Limb (tissue), 2 donors: Measurements from ENCODE around the gene NELFB.
A peak's percentile ranks its signal among the peaks of the same experiment; 100 is the strongest.

Source experiments
- DNase-seq, 2 donors: peaks; one replicate each; pipeline ENCODE4 v3.0.0-alpha.2; 2016; ENCODE audit errors: extremely low spot score in 2 of 2

NELFB gene

DNA sequence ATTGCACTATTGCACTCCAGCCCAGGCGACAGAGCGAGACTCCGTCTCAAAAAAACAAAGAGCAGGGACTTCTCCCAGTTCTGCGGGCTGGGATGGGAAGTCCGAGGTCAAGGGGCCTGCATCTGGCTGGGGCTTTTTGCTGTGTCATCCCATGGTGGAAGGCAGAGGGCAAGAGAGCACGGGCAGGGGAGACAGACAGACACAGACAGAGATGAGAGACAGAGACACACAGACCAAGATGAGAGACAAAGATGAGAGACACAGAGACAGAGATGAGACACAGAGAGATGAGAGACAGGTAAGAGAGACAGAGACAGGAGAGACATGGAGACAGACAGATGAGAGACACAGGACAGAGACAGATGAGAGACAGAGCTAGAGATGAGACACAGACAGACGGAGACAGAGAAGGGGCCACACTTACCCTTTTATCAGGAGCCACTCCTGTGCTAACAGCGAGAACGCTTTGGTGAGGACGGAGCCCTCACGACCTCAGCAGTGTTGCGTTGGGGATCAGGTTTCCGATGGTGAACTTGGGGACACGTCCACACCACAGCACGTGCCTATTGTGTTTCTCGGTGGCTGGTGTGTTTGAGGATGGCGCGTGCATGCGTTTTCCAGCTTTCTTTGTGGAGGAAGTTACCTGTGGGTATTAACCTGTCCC, 13.5 kb downstream of the NELFB start:
- no peak for DNase-seq

DNA sequence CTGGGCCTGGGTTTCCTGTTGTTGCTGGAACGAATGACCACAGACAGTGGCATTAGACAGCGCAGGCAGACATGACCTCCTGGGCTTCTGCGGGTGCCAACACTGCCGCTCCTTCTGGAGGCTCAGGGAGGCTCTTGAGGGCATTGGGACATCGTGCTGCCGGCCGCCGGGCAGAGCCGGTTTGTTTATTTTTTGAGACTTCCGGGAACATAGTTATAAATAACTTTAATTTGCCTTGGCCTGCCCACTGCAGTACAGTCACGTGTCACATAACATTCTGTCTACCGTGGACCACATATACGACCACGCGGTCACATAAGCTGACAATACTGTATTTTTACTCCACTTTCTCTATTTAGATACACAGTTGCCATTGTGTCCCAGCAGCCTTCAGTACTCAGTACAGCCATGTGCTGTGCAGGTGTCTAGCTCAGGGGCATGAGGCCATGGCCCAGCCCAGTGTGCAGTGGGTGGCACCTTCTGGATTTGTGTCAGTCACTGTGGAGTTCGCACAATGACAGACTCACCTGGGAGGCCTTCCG, 14.2 kb downstream of the NELFB start:
- DNase-seq = no peak

DNA sequence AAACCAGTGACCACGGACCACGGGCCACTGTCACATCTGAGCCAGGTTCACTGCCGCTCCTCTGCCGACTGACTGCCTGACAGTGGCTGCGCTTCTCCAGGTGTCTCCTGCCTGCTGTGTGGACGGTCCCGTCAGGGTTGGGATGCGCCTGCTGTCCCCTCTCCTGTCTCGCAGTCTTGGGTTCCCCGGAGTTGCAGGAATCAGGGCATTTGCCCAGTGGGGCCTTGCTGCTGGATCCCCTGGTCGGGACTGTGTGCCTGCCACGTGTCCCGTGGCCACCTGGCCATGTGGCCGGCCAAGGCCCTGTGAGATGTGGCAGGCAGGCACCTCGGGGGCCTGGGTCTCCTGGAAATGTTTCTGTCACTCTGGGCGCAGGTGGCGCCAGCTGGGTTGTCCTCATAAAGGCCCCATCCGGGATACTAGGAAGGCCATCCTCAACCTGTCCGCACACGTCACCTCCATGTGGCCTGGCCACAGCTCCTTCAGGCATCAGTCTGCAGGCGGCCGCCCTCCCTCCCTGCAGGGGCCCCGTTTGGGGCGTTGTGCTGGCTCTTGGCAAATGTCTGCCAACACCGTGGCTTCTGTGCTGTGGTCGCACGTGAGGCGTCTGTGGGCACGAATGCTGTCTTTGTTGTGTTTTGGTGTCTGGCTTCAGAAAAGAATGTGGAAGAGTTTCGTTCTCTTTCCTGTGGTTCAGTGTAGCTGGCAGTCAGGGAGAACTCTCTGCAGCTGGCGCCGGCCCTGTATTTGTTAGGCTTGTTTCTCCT, 16.0 kb downstream of the NELFB start:
- no peak for DNase-seq

DNA sequence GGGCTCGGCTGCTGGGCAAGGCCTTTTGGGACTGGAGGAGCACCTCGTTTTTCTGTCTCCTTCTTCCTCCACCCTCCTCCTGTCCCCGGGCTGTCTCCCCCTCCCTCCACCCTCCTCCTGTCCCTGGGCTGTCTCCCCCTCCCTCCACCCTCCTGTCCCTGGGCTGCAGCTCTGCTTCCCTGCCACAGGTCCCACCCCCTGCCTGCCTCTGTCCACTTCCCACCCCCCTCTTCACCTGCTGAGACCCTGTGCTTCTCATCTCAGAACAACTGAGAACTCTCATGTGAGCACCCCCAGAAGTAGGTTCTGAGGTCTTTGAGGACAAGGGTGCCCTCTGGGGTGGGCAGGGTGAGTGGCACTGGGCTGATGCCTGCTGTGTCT, 16.6 kb downstream of the NELFB start:
- no peak for DNase-seq

DNA sequence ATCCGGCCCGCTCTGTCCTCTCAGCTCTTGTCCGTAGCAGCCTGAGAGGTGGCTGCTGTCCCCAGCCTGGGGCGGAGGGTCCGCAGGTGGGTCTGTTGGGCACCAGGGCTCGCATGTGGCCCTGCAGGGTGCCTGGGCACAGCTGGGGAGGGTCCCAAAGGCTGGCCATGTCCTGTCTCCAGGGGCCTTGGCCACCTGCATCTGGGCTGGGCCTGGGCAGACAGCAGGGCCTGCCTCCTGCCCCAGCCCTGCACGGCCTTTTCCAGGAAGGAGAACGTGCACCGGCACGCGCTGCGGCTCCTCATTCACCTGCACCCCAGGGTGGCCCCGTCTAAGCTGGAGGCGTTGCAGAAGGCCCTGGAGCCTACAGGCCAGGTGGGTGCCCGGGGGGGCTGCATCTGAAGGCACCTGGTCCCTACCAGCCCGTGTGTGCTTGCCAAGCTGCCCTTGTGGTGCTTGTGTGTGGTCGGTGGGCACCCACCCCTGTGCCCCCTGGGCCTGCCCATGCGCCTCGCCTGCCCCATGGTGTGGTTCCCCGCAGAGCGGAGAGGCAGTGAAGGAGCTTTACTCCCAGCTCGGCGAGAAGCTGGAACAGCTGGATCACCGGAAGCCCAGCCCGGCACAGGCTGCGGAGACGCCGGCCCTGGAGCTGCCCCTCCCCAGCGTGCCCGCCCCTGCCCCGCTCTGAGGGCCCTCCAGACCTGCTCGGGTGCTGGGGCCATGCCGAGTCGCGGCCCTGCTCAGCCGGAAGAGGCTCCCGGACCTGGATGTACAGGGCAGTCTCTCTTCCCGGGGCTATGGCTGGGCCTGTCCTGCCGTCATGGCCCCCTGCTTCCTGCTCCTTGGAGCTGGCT, 17.3 kb downstream of the NELFB start:
- DNase-seq = no peak

DNA sequence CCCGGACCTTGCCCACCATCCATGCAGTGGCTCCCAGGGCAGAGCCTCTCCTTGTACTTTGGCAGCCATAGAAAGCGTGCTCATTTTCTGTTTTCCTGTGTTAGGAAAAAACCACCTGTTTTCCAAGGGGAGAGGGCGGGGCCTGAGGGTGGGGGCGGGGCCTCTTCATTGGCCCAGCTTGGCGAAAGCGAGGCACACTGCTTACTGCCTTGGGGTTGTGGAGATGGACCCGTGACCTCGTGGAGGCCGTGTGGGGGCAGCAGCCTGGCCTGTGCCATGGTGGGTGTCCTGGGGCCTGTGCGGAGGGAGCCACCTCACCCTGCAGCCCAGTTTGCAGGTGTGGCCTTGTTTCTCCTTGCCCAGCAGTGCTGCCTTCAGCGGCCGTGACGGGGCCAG, 18.0 kb downstream of the NELFB start:
- no peak for DNase-seq

DNA sequence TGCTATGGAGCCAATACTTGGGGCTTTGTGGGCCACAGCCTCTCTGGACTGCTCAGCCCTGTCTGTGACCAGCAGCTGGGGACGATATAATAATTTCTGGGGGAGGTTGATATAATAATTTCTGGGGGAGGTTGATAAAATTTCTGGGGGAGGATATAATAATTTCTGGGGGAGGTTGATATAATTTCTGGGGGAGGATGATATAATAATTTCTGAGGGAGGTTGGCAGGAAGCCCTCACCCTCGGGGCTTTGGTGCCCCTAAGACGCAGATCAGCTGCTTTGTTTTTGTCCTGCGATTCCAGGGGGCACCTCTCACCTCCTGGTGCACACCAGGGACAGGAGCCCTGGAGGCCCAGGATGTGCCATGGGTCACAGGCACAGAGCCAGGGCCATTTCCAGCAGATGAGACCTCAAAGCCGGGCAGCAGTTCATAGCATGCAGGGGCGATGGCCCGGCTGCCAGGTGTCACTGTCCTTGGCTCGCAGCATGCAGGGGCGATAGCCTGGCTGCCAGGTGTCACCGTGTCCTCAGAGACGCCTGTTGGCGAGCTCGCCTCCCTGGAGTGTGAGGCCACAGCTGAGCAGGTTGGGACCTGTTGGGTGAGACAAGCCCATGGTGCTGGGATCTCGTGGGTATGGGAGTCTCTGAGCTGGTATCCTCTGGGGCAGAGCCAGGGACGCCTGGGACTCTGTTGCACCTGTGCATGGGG, 18.6 kb downstream of the NELFB start:
- DNase-seq = no peak

DNA sequence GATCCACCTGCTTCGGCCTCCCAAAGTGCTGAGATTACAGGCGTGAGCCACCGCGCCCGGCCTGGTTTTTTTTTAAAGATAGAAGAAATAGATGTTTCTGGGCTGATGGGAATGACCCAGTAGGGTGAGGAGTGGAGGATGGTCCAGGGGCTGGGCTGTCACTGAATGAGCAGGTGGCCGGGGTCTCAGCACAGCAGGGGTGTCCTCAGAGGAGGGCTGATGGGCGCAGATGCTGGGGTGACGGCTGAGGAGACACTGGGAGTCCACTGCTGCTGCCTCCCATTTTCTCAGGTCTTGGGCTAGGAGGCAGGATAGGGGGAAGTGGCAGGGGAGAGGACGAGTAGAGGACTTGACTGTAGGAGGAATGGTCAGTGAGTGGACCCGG, 20.1 kb downstream of the NELFB start:
- DNase-seq = no peak

DNA sequence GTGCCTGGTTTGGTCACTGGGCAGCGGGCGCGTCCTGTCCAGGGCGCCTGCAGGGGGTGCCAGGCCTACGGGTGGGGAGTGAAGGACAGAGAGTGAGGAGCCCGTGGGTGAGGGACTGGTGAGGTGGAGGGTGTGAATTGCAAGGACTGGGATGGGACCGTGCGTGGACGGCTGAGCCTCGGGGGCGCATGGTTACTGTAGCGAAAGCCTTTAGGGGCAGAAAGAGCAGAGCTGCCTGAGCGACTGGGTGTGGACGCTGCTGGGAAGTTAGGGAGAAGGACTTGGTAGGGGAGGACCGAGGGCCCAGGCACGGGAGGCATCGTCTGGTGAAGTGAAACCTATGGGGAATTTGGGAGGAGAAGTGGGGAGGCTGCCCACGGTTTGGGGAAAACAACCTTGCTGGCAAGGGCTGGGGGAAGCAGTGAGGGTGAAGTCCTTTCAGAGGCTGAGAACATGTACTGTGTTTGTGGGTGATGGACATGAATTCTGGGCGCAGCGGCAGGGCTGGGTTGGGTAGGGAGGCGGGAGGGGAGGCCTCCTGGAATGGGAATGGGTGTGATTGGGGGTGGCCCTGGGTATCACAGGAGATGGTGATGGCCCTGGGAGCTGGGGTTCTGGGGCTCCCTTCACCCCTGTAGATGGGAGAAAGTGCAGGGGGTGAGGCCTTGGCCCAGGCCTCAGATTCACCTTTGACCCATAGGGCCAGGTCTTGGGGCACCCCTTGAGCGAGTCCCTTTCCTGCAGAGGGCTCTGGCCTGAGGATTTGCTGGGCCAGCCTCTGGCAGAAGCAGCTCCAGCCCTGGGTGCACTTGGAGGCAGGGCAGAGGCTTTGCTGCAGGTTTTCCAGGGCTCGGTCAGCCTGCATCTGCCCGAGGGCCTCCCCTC, 20.7 kb downstream of the NELFB start:
- DNase-seq = no peak

DNA sequence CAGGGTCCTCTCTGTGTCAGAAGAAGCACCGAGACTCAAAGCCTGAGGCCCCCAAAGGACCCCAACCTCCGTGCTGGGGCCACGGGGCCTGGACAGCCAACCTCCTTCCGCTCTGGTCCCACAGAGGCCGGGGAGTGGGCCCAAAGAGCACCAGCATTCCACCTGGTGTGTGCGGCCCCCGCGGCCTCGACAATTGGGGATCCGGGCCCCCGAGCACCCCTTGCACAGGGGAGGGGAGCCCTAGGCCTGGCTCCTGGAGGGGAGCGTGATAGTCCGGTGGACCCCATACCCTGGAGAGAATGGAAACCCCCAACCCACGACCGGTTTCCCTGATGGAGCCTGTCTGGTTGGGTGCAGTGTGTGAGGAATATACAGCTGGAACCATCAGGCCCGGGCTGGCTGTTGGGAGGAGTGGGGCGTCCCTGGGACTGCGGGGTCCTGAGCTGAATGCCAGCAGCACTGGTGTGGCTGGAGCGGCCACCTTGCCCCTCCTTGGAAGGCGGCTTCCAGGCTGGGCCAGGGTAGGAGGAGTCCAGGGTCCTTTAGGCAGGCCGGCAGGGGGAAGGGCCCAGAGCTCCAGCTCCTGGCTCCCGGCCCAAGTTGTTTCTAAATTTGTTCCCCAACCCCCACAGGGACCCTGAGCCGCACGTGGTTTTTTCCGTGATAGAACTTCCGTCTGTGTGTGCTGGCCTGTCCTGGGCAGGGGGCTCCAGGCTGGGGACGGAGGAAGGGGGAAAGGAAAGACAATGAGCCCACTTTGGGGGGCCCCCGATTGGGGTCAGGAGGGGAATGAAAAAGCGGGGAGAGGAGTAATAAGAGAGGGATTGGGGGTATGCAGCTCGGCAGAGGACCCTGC, 21.6 kb downstream of the NELFB start:
- peak; percentile 80 to 85 for DNase-seq

DNA sequence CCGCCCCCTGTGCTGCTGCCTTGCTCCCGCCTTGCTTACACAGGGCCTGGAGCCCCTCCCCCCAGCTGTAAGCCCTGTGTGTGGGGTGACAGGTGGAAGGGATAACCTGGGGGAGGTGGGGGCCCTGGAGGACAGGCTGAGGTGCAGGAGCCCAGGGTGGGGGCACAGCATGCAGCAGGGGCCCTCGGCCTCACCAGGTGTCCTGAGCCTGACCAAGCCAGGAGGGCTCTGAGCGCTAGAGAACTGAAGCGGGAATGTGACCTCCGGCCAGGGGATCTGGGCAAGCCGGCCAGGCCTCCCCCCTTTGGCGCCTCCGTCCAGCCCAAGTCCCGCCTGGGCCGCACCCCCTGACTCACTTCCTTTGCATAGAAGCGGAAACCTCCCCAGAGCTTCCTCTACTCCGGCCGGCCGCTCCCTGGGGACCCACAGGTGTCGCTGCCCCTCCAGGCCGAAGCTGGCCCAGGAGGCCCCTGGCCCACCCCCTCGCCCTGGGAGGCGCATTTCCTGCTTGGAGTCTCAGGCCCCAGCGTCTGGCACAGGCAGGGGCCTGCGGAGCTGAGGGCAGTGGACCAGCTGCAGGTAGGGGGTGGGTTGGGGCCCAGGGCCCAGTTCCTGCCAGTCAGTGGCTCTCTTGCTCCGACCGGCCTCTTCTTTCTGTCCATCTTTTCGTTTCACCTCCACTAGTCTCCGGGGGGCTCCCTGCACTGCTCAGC, 22.4 kb downstream of the NELFB start, which contains the start of gene TOR4A:
Gene TOR4A, plus strand, starts transcription at position 398 of the 713 bp plus-strand sequence. CDS start 964 bp downstream, outside the sequence.
- DNase-seq = peak in 1 of 2 donors; percentile 58

DNA sequence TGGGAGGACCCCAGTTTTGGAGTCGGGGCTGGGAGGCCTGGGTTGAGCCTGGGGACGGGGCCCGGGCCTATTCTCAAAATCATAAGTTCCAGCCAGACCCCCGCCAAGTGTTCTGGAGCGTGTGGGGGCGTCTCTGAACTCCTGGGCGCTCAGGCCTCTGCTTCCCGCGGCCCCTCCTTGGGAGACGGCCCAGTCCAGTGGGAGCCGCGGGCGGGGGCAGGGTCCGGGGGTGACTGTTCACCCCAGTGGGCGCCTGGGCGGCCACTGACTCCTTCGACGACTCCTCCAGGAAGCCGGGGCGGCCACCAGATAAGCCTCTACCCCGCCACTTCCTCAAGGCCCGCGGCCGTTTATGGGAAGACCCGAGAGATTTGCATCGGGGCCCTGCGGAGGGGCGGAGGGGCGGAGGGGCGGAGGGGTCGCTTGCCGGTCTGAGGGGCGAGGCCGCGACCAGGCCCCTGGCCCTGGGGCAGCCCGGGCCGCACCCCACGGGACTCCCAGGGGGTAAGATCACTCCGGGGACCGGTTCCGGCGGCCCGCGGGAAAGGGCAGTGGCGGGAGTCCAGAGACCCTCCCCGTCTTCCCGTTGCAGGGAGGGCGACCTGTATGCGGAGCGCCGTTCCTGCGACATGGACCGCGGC, 23.1 kb downstream of the NELFB start:
- peak in 1 of 2 donors; percentile 45 for DNase-seq

DNA sequence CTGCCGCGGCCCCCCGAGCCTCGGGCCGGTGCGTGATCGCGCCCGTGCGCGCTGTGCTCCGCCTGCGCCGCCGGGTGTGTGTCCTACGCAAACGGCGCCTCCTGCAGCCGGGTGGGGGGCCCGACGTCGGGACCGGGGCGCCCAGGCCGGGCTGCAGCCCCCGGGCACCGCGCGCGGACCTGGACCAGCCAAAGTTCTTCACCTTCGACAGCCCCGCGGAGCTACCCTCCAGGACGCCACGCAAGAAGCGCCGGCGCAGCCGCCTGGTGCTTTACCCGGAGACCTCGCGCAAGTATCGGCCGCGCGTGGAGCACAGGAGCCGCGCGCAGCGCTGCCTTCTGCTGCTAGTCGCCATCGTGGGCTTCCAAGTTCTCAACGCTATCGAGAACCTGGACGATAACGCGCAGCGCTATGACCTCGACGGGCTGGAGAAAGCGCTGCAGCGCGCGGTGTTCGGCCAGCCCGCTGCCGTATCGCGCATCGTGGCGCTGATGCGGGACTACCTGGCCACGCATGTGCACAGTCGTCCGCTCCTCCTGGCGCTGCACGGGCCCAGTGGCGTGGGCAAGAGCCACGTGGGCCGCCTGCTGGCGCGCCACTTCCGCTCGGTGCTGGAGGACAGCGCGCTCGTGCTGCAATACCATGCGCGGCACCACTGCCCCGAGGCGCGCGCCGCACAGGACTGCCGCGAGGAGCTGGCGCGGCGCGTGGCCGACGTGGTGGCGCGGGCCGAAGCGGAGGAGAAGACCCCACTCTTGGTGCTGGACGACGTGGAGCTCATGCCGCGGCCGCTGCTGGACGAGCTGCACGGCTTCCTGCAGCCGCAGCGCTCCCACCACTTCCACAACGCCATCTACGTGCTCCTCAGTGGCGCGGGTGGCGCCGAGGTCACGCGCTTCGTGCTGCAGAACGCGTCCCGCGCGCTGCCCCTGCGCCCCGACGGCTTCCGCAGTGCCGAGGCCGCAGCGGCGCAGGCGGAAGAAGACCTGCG, 23.9 kb downstream of the NELFB start:
- no peak for DNase-seq

DNA sequence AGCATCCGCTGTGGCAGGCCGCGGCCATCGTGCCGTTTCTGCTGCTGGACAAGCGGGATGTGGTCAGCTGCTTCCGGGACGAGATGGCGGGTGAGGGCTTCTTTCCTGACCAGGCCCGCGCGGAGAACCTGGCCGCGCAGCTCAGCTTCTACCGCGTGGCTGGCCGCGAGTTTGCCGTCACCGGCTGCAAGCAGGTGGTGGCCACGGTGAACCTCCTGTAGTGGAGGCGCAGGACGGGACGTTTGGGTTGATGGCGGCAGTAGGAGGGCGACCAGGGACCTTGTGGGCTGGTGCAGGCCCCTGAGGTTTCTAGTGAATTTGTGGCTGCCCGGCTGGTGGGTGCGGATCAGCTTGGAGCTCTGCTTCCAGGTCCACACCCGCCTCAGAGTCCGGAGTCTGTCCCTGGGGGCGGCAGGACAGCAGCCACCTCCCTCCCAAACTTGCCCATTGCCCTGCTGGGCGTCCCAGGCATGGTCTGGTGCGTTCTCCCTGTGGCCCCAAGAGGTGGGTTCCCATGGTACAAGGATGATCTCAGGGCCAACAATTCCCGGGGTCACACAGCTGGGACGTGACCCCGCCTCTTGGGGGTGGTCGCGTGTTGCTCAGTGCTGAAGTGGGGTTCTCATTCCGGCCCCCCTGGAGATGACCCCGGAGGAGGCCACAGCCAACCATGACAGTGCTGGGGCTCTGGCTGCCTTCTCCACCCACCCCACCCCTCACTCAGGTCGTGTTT, 24.8 kb downstream of the NELFB start:
- no peak for DNase-seq

DNA sequence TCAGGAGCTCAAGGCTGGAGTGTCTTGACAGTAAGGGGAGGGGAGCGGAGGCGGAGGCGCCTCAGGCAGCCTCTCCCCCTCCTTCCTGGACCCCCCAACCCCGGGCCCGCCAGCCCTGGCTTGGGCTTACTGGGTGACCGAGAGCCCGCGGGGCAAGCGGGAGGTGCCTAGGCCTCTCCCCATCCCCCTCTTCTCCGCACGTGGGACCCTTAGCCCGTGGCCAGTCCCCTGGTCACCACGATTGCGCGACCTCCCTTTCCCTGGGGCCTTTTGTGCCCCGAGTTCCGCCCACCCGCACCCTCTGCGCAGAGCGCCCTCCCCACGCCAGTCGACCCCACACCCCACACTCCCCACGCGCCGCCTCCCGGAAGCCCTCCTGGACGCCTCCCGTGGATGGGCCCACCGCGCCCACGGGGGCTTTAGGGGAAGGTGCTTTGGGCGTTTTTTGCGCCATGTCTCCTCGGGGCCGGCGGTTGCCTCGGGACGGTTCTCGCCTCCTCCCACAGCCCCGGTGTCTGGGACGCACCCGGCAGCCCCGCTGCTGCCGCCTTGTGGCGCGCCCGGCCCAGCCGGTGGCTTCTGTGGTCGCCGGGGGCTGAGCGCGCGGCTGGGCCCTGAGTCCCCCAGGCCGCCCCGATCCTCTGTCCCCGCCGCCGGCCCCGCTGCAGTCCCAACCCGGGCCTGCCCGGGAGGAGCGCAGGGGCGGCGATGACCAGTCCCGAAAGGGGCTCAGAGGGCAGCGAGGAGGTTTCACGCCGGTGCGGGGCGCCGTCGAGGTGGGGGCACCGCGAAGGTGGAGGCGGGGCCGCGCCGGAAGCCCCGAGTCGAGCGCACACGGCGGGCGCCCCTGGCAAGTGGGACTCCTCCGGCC, 25.6 kb downstream of the NELFB start:
- no peak for DNase-seq
